ENCODE results near the gene GLRA3. TPM values are rescaled to one million over a fixed set of nuclear protein-coding genes. Genes with fewer than 3 reads are reported as not detected.

Gene GLRA3
- polyA plus RNA-seq, 1 donor from 2014 or later, result 0.76 TPM

- Histone ChIP-seq H3K79me2 (replicated peaks; ENCODE audit: insufficient read depth, low read length) (no peaks in the 10 kb centered on the region), H3K36me3 (ENCODE audit: insufficient read depth, low read length) (no peaks in the 10 kb centered on the region), H3K9me2 (ENCODE audit: insufficient read depth, low read length) (no peaks in the 10 kb centered on the region), H3K9me3 (ENCODE audit: low read length) (no peaks in the 10 kb centered on the region), H2AFZ (ENCODE audit: low read depth, low read length) (no peak overlapping the region), H3K27ac (ENCODE audit: low read length) (no peak overlapping the region), H3K4me2 (ENCODE audit: low read length) (no peak overlapping the region), H3K4me3 (ENCODE audit: low read length) (no peak overlapping the region), H3F3A (ENCODE audit: insufficient read depth, low read length, poor library complexity, severe bottlenecking) (no peaks in the 10 kb centered on the region), H3K27me3 (ENCODE audit: insufficient read depth, low read depth, low read length) (no peaks in the 10 kb centered on the region), H4K20me1 (ENCODE audit: insufficient read depth) (no peaks in the 10 kb centered on the region), H3K9ac (ENCODE audit: low read length) (no peak overlapping the region)
- TF ChIP-seq MXI1 (conservative IDR thresholded peaks at IDR 0.05; ENCODE audit: poor library complexity, severe bottlenecking) (no peak), RAD21 (conservative IDR thresholded peaks at IDR 0.05) (no peak), EZH2 (IDR thresholded peaks at IDR 0.05; ENCODE audit: borderline replicate concordance, insufficient read depth, low read length, poor library complexity, severe bottlenecking) (no peak), TAF1 (IDR thresholded peaks at IDR 0.05; ENCODE audit: low read depth) (no peak), REST (IDR thresholded peaks at IDR 0.05; ENCODE audit: borderline replicate concordance) (no peak), CTCF (IDR thresholded peaks at IDR 0.05; ENCODE audit: poor library complexity, severe bottlenecking) (no peak), EP300 (conservative IDR thresholded peaks at IDR 0.05; ENCODE audit: poor library complexity, severe bottlenecking) (no peak), SMC3 (conservative IDR thresholded peaks at IDR 0.05; ENCODE audit: poor library complexity) (no peak), POLR2AphosphoS5 (IDR thresholded peaks at IDR 0.05) (no peak)
These were observed 19.5 kb upstream of the GLRA3 start for GRCh38 chr4:174848596-174848995.

- Histone ChIP-seq H4K20me1 (ENCODE audit: insufficient read depth) (no peaks in the 10 kb centered on the region), H3K36me3 (ENCODE audit: insufficient read depth, low read length) (no peaks in the 10 kb centered on the region), H3K9me3 (ENCODE audit: low read length) (no peaks in the 10 kb centered on the region), H2AFZ (ENCODE audit: low read depth, low read length) (no peak overlapping the region), H3K9ac (ENCODE audit: low read length) (no peak overlapping the region), H3K27me3 (ENCODE audit: insufficient read depth, low read depth, low read length) (no peaks in the 10 kb centered on the region), H3K79me2 (replicated peaks; ENCODE audit: insufficient read depth, low read length) (no peaks in the 10 kb centered on the region), H3K4me2 (ENCODE audit: low read length) (no peak overlapping the region), H3K9me2 (ENCODE audit: insufficient read depth, low read length) (no peaks in the 10 kb centered on the region), H3K4me3 (ENCODE audit: low read length) (no peak overlapping the region), H3K27ac (ENCODE audit: low read length) (no peak overlapping the region), H3F3A (ENCODE audit: insufficient read depth, low read length, poor library complexity, severe bottlenecking) (no peaks in the 10 kb centered on the region)
- TF ChIP-seq SMC3 (conservative IDR thresholded peaks at IDR 0.05; ENCODE audit: poor library complexity) (no peak), REST (IDR thresholded peaks at IDR 0.05; ENCODE audit: borderline replicate concordance) (no peak), RAD21 (conservative IDR thresholded peaks at IDR 0.05) (no peak), POLR2AphosphoS5 (IDR thresholded peaks at IDR 0.05) (no peak), EZH2 (IDR thresholded peaks at IDR 0.05; ENCODE audit: borderline replicate concordance, insufficient read depth, low read length, poor library complexity, severe bottlenecking) (no peak), TAF1 (IDR thresholded peaks at IDR 0.05; ENCODE audit: low read depth) (no peak), EP300 (conservative IDR thresholded peaks at IDR 0.05; ENCODE audit: poor library complexity, severe bottlenecking) (no peak), CTCF (IDR thresholded peaks at IDR 0.05; ENCODE audit: poor library complexity, severe bottlenecking) (no peak), MXI1 (conservative IDR thresholded peaks at IDR 0.05; ENCODE audit: poor library complexity, severe bottlenecking) (no peak)
These were observed 18.9 kb upstream of the GLRA3 start for GRCh38 chr4:174847801-174848427.
